Measurements from ENCODE around the gene PSMB7.

Gene PSMB7

GRCh38 chr9:124377551-124378406 lies 37.5 kb downstream of the PSMB7 start:
- no peak for DNase-seq

DNA sequence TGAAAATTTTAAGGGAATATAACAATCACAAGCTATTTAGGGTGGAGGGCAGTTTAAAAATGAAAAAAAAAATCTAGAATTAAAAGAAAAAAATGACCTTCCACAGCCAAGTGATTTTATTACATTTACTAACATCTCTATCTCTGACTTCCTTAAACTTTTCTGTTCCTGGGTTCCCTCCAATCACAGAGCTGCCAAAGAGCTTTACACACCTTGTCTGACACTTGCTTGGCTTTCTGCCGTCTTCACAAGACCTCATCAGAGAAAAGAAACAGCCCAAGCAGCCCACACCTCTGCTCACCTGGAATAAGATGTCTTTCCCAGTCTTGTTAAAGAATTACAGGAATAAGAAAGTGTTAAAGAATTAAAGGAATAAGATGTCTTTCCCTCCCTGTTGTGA lies 38.9 kb downstream of the PSMB7 start:
- DNase-seq: no peak

GRCh38 chr9:124375726-124376125 lies 39.5 kb downstream of the PSMB7 start:
- no peak for DNase-seq

DNA sequence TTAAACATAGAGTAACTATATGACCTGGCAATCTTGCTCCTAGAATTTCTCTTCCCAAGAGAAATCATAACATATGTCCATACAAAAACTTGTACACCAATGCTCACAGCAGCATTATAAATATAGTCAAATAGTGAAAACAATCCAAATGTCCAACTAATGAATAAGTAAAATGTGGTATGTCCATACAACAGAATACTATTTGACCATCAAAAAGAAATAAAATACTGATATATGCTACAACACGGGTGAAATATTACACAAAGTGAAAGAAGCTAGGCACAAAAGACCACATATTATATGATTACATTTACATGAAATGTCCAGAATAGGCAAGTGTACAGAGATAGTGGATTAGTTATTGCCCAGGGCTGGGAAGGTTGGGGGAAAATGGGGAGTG lies 41.4 kb downstream of the PSMB7 start:
- DNase-seq: no peak

GRCh38 chr9:124373386-124373785 lies 41.9 kb downstream of the PSMB7 start:
- DNase-seq: no peak

GRCh38 chr9:124372038-124372437 lies 43.2 kb downstream of the PSMB7 start:
- DNase-seq: no peak

DNA sequence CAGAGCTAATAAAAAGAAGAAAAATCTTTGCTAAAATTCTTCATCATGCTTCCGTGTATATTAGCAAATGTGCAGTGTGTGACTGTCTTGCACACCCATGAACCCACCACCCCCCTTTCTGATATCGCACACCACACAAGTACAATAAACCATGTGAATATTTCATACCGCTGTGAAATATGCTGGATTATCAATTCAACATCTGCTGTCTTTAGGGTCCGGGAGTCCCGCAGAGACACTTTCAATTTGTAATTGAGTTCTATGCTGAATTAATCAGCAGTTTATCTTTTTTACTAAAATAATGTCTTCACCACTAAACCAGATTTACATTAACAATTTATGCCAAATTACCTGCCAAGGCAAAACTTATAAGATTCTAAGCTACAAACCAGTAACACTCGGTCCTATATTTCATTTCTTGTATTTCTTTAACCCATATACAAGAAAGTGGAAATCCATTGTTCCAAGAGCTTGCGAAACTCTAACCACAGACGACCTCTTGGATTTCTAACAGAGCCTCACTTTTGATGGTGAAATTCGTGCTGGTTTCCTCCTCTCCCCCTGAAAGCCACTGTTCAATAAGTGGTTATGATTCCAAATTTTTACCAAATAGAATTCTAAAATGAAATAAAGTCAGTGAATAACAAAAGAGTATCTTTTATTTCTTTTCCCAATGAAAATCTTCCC lies 44.2 kb downstream of the PSMB7 start:
- DNase-seq: no peak

- DNase-seq: no peak
Measured at GRCh38 chr9:124369231-124369797, 45.9 kb downstream of the PSMB7 start.

DNA sequence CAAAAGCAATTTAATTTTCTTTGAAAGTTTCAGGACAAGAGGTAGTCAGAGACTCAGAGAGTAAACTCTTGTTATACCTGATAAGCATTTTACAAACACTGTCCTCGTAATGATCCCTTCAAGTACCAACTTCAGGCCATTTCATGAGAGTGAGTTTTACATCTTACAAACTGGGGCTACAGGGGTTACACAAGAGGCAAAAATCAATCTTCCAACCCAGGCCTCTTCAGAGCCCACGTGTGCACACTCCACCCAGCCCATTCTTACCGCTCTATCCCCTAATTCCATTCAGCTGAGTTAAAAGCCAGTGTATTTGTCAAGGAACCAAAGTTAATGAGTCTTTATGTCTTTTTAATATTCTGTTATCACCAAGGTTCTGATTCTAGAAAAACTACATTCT lies 46.5 kb downstream of the PSMB7 start:
- no peak for DNase-seq

- DNase-seq: no peak
Measured at GRCh38 chr9:124366476-124367220, 48.6 kb downstream of the PSMB7 start.

DNA sequence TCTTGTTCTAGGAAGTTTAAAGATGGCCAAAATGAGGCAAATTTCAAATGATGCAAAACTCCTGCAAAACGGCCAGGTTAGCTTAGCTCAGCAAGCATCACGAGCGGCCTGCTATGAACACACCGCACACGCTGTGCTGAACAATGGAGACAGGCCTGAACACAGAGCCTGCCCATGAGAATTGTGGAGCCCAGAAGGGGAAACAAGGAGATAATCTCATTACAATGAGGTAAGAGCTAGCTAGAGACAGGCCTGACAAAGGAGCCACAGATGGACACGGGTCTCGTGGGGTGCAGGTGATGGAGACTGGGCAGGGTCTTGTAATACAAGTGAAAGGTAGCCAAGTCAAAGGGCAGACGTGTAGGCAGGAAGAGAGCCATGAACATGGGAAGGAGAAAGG lies 50.2 kb downstream of the PSMB7 start:
- no peak for DNase-seq

DNA sequence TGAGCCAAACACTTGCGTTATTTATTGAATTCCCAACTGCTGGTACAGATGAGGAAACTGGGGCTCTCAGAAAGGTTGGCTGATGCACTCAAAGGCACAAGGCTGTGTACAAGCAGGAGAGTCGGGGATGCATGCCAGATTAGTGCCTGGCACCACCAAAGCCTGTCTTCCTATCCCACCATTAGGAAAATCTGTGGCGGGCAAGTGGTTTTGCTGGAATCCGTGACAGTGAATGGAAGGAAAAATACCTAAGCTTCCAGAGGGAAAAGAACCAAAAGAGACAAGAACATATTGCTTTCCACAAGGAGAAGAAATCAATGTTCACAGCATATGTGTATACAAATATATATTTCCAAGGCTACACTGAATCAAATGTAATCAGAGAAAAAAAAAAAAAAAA lies 51.1 kb downstream of the PSMB7 start:
- DNase-seq: no peak

DNA sequence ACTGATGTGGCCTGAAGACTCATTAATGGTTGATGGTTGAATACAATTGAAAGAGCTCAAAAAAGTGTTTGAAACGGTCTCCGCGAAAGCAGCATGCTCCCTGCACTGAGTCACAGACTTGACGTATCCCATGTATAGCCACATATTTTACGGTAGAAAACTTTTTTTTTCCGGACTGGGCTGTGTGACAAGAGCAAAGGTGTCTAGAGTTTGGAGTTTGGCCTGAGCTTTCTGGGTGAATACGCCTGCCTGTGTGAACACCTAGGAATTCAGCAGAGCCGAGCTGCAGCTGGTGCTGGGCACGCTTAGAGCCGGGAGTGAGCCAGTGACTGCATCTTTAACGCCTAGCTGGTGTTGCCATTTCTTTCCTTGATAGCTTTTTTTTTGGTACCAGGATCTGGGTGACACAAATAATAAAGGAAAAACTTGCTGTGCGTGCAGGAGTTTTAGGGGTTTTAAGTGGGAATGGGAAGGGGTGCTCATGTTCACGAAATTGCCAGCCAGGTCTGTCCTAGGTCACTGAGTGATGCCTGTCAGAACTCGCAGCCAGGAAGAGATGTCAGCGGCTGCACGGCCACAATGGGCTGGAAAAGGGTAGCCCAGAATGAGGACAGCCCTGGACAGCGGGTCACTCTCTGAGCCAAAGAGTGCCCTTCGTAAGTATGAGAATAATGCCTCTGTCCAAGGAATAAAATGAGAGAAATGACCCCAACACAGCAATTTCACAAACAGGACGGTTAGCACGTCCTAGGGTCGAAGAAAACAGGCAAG lies 51.7 kb downstream of the PSMB7 start:
- no peak for DNase-seq

GRCh38 chr9:124361128-124361527 lies 54.1 kb downstream of the PSMB7 start:
- DNase-seq: no peak

- no peak for DNase-seq
Measured at GRCh38 chr9:124359855-124360678, 55.2 kb downstream of the PSMB7 start.

DNA sequence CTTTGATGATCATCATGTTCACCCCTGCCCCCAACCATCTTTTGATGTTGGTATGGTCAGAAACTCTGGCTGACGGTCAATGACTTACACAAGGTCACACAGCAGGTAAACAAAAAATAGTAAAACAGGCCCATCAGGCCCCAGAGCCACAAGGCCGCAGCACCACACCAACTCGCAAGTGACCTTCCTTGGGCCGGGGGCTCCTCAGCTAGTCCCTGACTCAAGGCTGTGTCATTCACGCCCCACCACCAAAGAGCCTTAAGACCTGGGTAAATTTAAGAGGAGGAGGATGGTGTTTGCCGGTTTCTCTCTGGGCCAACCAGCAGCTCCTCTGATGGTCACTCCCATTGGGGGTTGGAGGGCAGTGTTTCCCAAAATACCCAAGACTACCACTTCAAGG lies 55.8 kb downstream of the PSMB7 start:
- DNase-seq: no peak

DNA sequence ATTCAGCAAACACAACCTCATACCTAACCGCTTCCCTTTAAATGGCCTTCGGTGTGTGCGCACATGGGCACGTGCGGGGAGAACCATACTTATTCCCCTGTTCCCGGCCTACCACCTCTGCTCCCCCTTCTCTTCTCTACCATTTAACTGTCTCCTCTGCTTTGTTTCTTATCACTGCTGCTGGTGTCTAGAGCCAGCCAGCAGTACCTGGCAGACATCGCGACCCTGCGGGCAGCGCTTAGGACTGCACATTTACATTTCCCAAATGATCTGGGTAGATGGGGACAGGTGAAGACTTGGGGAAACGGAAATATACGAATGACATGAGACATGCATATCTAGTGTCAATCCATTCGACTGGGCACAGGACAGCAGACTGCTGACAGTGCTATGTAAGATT lies 56.6 kb downstream of the PSMB7 start:
- no peak for DNase-seq

GRCh38 chr9:124357721-124358361 lies 57.4 kb downstream of the PSMB7 start:
- DNase-seq: no peak

DNA sequence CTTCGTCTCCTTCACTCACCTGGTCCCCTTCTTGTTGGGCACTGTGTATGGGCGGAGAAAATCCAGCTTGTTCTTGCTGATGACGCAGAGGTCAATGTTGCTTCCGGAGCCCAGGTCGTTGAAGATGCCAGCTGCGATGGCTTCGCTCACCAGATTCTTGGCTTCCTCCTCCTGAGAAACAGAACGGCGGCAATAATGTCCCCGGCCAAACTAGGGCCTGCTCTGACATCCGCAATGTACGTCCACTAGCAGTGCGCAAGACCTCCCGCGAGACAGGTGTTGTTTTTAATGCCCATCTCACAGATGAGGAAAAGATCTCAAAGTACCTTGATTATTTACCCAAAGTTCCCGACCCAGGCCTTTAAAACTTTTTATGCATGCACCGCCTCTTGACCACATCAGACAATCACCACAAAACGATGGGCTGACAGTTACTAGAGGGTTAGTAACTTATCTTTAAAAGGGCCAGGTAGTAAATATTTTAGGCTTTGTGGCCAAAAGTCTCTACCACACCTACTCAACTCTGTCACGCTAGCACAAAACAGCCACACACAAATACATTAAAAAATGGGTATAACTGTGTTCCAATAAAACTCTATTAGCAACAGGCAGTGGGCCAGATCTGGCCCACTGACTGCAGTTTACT lies 58.4 kb downstream of the PSMB7 start:
- no peak for DNase-seq

DNA sequence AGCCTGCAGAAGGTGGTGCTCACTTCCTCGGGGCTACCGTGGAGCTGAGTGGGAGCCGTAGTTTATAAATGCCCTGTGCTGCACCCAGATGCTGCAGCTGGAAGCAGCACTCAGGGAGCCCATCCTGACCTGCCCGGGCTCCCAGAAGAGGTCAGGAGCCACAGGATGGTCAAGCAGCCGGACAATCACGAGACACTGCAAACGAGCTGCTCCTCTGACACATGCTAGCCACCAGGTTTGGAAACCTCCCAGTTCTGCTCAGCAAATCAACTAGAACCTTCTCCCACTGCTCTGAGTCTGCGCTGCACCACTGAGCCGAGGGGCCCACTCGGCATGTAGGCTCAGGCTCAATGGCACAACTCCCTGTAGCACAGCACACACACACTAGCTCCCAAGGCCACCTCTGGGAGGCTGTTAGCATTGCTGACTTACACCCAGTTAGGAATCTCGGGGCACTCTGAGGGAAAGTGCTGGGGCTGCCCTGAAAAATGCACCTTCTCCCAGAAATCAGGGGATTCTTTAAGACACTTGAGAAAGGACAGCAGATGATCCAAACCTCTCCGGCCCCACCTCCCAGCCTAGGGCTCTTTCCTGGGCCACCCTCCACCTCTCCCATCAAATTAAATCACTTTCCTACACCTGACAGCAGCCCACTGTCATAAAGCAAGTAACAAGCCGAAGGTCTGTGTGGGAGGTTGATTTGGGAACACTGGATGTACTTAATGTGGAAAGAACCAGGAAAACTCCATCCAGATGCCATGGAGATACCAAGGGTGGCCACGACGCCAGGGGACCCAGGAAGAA lies 59.1 kb downstream of the PSMB7 start:
- DNase-seq: no peak
